ENCODE measurements around the gene AADAT. TPM values are rescaled to one million over a fixed set of nuclear protein-coding genes. Genes with fewer than 3 reads are reported as not detected.
"Not testable (repeated sequence)": the region's sequence is repeated elsewhere in the genome, so short reads cannot be mapped to it uniquely, and the experiment has no call there.

AADAT gene
- total RNA-seq, 2 donors from 2014 or later = 4.0 to 5.3 TPM

DNA sequence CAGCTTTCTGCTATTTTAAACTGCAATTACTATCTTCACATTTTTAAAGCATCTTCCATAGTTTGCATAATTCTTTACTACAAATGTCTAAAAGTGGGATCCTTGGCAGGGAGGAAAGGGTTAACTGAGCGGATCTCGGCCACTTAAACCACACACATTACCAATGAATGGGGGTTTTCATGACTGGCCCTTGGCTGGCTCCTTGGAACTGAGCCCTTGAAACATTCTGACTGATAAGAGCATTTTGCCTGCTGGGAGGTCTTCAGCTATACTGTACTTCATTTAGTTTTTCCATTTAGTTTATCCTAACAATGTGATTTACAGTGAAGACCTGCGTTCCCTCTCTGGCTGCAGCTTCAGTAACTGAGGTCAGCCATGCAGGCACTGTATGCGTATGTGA is 31.9 kb downstream of the AADAT start:
- TF ChIP-seq CTCF (IDR thresholded peaks at IDR 0.05) = no peak
- intact Hi-C loops (cut with DNase I) = no loop called here

GRCh38 chr4:170052919-170053318 is 36.8 kb downstream of the AADAT start:
- Histone ChIP-seq H3K9ac (ENCODE audit: low read depth in 2 of 2, low read length in 2 of 2) (no peak overlapping the region), H3K4me1 (no peaks in the 10 kb centered on the region), H3K27me3 (no peaks in the 10 kb centered on the region), H3K9me3 (no peaks in the 10 kb centered on the region), H3K4me3 (no peak overlapping the region), H3K27ac (no peak overlapping the region), H3K36me3 (no peaks in the 10 kb centered on the region)
- TF ChIP-seq CTCF (IDR thresholded peaks at IDR 0.05) = no peak
- intact Hi-C loops (cut with DNase I) = no loop called here
- no peak for DNase-seq

More for the DNA sequence above, 31.9 kb downstream of the AADAT start:
- Histone ChIP-seq H3K9me3 (no peaks in the 10 kb centered on the region), H3K27ac (no peak overlapping the region), H3K27me3 (no peaks in the 10 kb centered on the region), H3K9ac (ENCODE audit: low read depth in 2 of 2, low read length in 2 of 2) (no peak overlapping the region), H3K36me3 (no peaks in the 10 kb centered on the region), H3K4me1 (no peaks in the 10 kb centered on the region), H3K4me3 (no peak overlapping the region)
- no peak for DNase-seq

- DNase-seq = no peak
- TF ChIP-seq CTCF (IDR thresholded peaks at IDR 0.05) = no peak
- H3K4me3 ChIP-seq = no peak overlapping the region
- H3K36me3 ChIP-seq = no peaks in the 10 kb centered on the region
- H3K4me1 ChIP-seq = no peaks in the 10 kb centered on the region
- no peaks in the 10 kb centered on the region for H3K9me3 ChIP-seq
- H3K27ac ChIP-seq = no peak overlapping the region
- H3K9ac ChIP-seq (ENCODE audit: low read depth in 2 of 2, low read length in 2 of 2) = no peak overlapping the region
- H3K27me3 ChIP-seq = no peaks in the 10 kb centered on the region
- intact Hi-C loops (cut with DNase I) = no loop called here
Observed at GRCh38 chr4:170051402-170051801, 38.4 kb downstream of the AADAT start.

DNA sequence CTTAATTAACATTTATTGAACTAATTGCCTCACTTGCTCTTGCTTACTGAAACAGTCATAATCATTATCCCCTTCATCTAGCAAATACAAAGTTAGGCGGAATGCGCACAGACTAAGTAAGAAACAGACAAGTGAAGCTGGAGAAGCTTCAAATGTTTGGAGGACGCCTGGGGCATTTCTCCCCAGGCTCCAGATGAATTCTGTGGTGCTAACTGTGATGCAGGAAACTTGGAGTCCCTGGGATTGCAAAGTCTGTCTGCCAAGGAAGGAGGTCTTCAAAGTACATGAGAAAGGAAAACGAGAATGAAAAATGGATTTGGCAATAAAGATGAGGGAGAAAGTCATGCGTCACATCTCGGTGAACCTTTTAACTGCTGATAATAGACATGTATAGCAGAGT is 40.0 kb downstream of the AADAT start:
- Histone ChIP-seq H3K27ac (no peak overlapping the region), H3K9me3 (no peaks in the 10 kb centered on the region), H3K9ac (ENCODE audit: low read depth in 2 of 2, low read length in 2 of 2) (no peak overlapping the region), H3K4me1 (no peaks in the 10 kb centered on the region), H3K27me3 (no peaks in the 10 kb centered on the region), H3K4me3 (no peak overlapping the region), H3K36me3 (no peaks in the 10 kb centered on the region)
- no peak for TF ChIP-seq CTCF (IDR thresholded peaks at IDR 0.05)
- intact Hi-C loops (cut with DNase I) = loop anchor here (5.0 kb wide), 1 partner anchor 237 kb away; no protein-coding TSS in a partner anchor
- DNase-seq = no peak

DNA sequence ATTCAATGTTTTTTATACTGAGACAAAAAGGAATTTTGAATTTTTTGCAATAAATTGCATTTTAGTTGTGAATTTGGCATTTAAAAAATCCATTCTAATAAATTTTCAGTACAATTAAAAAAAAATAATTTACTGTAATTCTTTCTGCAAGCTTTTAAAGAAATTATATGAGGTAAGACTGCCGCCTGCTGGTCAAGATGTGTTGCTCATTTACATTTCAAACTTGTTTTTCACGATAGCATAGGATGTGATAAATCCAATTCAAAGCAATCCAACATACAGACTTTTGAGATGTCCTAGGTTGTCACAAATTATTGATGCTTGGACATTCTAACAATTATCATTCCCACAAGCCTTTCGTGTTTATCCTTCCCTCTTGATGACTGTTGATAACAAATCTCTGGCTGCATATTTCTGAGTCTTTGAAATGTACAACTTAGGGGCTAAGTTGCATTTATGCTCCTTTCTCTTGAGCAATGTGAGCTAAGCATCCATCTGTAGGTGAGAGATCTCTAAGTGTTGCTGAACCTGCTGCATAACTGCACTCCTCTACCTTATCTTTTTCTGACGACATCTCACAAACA is 41.9 kb downstream of the AADAT start:
- DNase-seq = peak; percentile 55
- intact Hi-C loops (cut with DNase I) = loop anchor here (5.0 kb wide), 1 partner anchor 236 kb away; no protein-coding TSS in a partner anchor

GRCh38 chr4:170046156-170046555 is 43.6 kb downstream of the AADAT start:
- not testable (repeated sequence) for H3K27ac ChIP-seq; H3K4me3 ChIP-seq; H3K27me3 ChIP-seq; H3K9me3 ChIP-seq; H3K4me1 ChIP-seq; DNase-seq; H3K36me3 ChIP-seq; H3K9ac ChIP-seq (ENCODE audit: low read depth in 2 of 2, low read length in 2 of 2)
- intact Hi-C loops (cut with DNase I) = loop anchor here (5.0 kb wide), 1 partner anchor 234 kb away; no protein-coding TSS in a partner anchor

More for the DNA sequence above, 41.9 kb downstream of the AADAT start:
- no peaks in the 10 kb centered on the region for H3K27me3 ChIP-seq
- H3K9ac ChIP-seq (ENCODE audit: low read depth in 2 of 2, low read length in 2 of 2) = no peak overlapping the region
- no peak overlapping the region for H3K4me3 ChIP-seq
- H3K4me1 ChIP-seq = no peaks in the 10 kb centered on the region
- TF ChIP-seq CTCF (IDR thresholded peaks at IDR 0.05) = peak; percentile 62
- no peak overlapping the region for H3K27ac ChIP-seq
- no peaks in the 10 kb centered on the region for H3K36me3 ChIP-seq
- no peaks in the 10 kb centered on the region for H3K9me3 ChIP-seq
